Measurements from ENCODE around the gene MCUR1. TPM values are rescaled to one million over a fixed set of nuclear protein-coding genes. Genes with fewer than 3 reads are reported as not detected.
A peak's percentile ranks its signal among the peaks of the same experiment; 100 is the strongest.

MCUR1 gene
- total and polyA plus RNA-seq, 2 experiments from 2014 or later = 16.1 to 27.6 TPM

GRCh38 chr6:13811627-13812358 is 2.6 kb downstream of the MCUR1 start:
- no peaks in the 10 kb centered on the region for H3K9me2 ChIP-seq (replicated peaks; ENCODE audit: insufficient read depth)
- no peaks in the 10 kb centered on the region for H3K9me3 ChIP-seq (ENCODE audit: low read depth)
- H3K36me3 ChIP-seq (replicated peaks; ENCODE audit: insufficient read depth, low read depth) = no peaks in the 10 kb centered on the region
- H3K27ac ChIP-seq = peak overlapping the region; percentile 59
- peaks cover 66% of the 10 kb centered on the region for H3K79me2 ChIP-seq
- peak overlapping the region; percentile 83 for H3K4me2 ChIP-seq
- peaks cover 22% of the 10 kb centered on the region for H3K4me1 ChIP-seq (ENCODE audit: insufficient read depth)
- 86% methylated on average over 8 of the region's 8 CpGs for WGBS (ENCODE audit: low lambda C conversion rate, missing lambda C conversion rate)
- no peak overlapping the region for H2AFZ ChIP-seq
- peak; percentile 12 for DNase-seq (ENCODE audit: low spot score)
- H3K27me3 ChIP-seq = no peaks in the 10 kb centered on the region
- peaks cover 4% of the 10 kb centered on the region for H4K20me1 ChIP-seq (ENCODE audit: insufficient read depth, poor library complexity, severe bottlenecking)
- TF ChIP-seq CTCF (IDR thresholded peaks at IDR 0.05; ENCODE audit: poor library complexity) (no peak), EZH2phosphoT487 (IDR thresholded peaks at IDR 0.05; ENCODE audit: low read depth, severe bottlenecking, unreplicated experiment) (no peak), EZH2 (IDR thresholded peaks at IDR 0.05; ENCODE audit: borderline replicate concordance) (no peak)
- H3K4me3 ChIP-seq = no peak overlapping the region

GRCh38 chr6:13810688-13811446 is 3.5 kb downstream of the MCUR1 start:
- WGBS (ENCODE audit: low lambda C conversion rate, missing lambda C conversion rate) = 64% methylated on average over 3 of the region's 3 CpGs
- H2AFZ ChIP-seq = no peak overlapping the region

GRCh38 chr6:13808801-13809200 is 5.6 kb downstream of the MCUR1 start:
- Histone ChIP-seq H4K20me1 (ENCODE audit: insufficient read depth, poor library complexity, severe bottlenecking) (peaks cover 4% of the 10 kb centered on the region), H3K27ac (no peak overlapping the region), H3K9me3 (ENCODE audit: low read depth) (no peaks in the 10 kb centered on the region), H2AFZ (no peak overlapping the region), H3K4me3 (no peak overlapping the region), H3K4me1 (ENCODE audit: insufficient read depth) (peaks cover 16% of the 10 kb centered on the region), H3K36me3 (replicated peaks; ENCODE audit: insufficient read depth, low read depth) (no peaks in the 10 kb centered on the region), H3K9me2 (replicated peaks; ENCODE audit: insufficient read depth) (no peaks in the 10 kb centered on the region), H3K79me2 (peaks cover 69% of the 10 kb centered on the region), H3K27me3 (no peaks in the 10 kb centered on the region), H3K4me2 (no peak overlapping the region)
- DNase-seq (ENCODE audit: low spot score) = no peak
- WGBS (ENCODE audit: low lambda C conversion rate, missing lambda C conversion rate) = 76% methylated on average over 4 of the region's 4 CpGs
- no peak for TF ChIP-seq EZH2 (IDR thresholded peaks at IDR 0.05; ENCODE audit: borderline replicate concordance)
- TF ChIP-seq EZH2phosphoT487 (IDR thresholded peaks at IDR 0.05; ENCODE audit: low read depth, severe bottlenecking, unreplicated experiment) = no peak
- TF ChIP-seq CTCF (IDR thresholded peaks at IDR 0.05; ENCODE audit: poor library complexity) = no peak

More at GRCh38 chr6:13810688-13811446, 3.5 kb downstream of the MCUR1 start:
- Histone ChIP-seq H3K4me2 (peak overlapping the region; percentile 83), H3K4me1 (ENCODE audit: insufficient read depth) (peaks cover 22% of the 10 kb centered on the region), H3K27ac (peak overlapping the region; percentile 59), H3K9me3 (ENCODE audit: low read depth) (no peaks in the 10 kb centered on the region), H3K9me2 (replicated peaks; ENCODE audit: insufficient read depth) (no peaks in the 10 kb centered on the region), H4K20me1 (ENCODE audit: insufficient read depth, poor library complexity, severe bottlenecking) (peaks cover 4% of the 10 kb centered on the region), H3K27me3 (no peaks in the 10 kb centered on the region), H3K36me3 (replicated peaks; ENCODE audit: insufficient read depth, low read depth) (no peaks in the 10 kb centered on the region), H3K79me2 (peaks cover 66% of the 10 kb centered on the region), H3K4me3 (no peak overlapping the region)
- DNase-seq (ENCODE audit: low spot score) = no peak
- no peak for TF ChIP-seq CTCF (IDR thresholded peaks at IDR 0.05; ENCODE audit: poor library complexity)
- TF ChIP-seq EZH2 (IDR thresholded peaks at IDR 0.05; ENCODE audit: borderline replicate concordance) = no peak
- no peak for TF ChIP-seq EZH2phosphoT487 (IDR thresholded peaks at IDR 0.05; ENCODE audit: low read depth, severe bottlenecking, unreplicated experiment)

All from hepatocyte (in vitro differentiated cells).